Erythroblast (primary cell): ENCODE measurements around the gene CPB2.

Experiments
- GATA1 ChIP-seq: IDR thresholded peaks from 2 replicates; pipeline ENCODE4 v1.6.1; 2011; ENCODE audit warnings: low read depth, mild to moderate bottlenecking, control low read depth, low read length, moderate library complexity
- POLR2A ChIP-seq: IDR thresholded peaks from 2 replicates; pipeline ENCODE4 v1.6.1; 2011; ENCODE audit warnings: mild to moderate bottlenecking, low read length

GRCh38 chr13:46106839-46107371 is 2.1 kb upstream of the CPB2 start:
- no peak for TF ChIP-seq POLR2A
- no peak for TF ChIP-seq GATA1
